ENCODE data around the gene MMP15.

The MMP15 gene

DNA sequence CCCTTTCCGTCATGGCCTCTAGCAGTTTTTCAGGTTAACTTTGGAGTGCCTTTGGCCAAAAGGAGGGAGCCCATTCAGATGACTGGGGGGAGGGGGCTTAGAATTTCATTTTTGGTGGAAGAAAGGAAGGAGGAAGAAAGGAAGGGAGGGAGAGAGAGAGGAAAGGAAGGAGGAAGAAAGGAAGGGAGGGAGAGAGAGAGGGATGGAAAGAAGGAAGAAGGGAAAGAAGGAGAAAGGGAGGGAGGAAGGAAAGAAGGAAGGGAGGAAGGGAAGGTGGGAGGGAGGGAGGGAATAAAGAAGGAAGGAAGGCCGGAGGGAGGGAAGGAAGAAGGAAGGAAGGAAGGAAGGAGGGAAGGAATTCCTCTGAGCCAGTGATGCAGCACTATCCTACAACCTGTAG lies 25.7 kb downstream of the MMP15 start:
- ChIA-PET POLR2A (no interaction called here), CTCF (no interaction called here)
- TF ChIP-seq L3MBTL2 (conservative IDR thresholded peaks at IDR 0.05) (no peak), NFRKB (IDR thresholded peaks at IDR 0.05) (no peak), HDGF (IDR thresholded peaks at IDR 0.05; ENCODE audit: borderline replicate concordance) (no peak), FOXM1 (IDR thresholded peaks at IDR 0.05; ENCODE audit: borderline replicate concordance) (no peak), CTBP1 (IDR thresholded peaks at IDR 0.05; ENCODE audit: borderline replicate concordance) (no peak), TARDBP (IDR thresholded peaks at IDR 0.05) (no peak), BHLHE40 (IDR thresholded peaks at IDR 0.05; ENCODE audit: borderline replicate concordance) (no peak), LEF1 (IDR thresholded peaks at IDR 0.05; ENCODE audit: borderline replicate concordance) (no peak), FOXA1 (IDR thresholded peaks at IDR 0.05) (no peak), ELF4 (IDR thresholded peaks at IDR 0.05) (no peak), SUZ12 (IDR thresholded peaks at IDR 0.05) (no peak), ARNT (IDR thresholded peaks at IDR 0.05) (no peak), ZNF384 (IDR thresholded peaks at IDR 0.05) (no peak), SP1 (IDR thresholded peaks at IDR 0.05) (no peak), FOXK2 (IDR thresholded peaks at IDR 0.05) (no peak)
- TF ChIP-seq, protein P1, sequence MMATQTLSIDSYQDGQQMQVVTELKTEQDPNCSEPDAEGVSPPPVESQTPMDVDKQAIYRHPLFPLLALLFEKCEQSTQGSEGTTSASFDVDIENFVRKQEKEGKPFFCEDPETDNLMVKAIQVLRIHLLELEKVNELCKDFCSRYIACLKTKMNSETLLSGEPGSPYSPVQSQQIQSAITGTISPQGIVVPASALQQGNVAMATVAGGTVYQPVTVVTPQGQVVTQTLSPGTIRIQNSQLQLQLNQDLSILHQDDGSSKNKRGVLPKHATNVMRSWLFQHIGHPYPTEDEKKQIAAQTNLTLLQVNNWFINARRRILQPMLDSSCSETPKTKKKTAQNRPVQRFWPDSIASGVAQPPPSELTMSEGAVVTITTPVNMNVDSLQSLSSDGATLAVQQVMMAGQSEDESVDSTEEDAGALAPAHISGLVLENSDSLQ (IDR thresholded peaks at IDR 0.05) = no peak
- DNase-seq (ENCODE audit: extremely low spot score) = no peak

DNA sequence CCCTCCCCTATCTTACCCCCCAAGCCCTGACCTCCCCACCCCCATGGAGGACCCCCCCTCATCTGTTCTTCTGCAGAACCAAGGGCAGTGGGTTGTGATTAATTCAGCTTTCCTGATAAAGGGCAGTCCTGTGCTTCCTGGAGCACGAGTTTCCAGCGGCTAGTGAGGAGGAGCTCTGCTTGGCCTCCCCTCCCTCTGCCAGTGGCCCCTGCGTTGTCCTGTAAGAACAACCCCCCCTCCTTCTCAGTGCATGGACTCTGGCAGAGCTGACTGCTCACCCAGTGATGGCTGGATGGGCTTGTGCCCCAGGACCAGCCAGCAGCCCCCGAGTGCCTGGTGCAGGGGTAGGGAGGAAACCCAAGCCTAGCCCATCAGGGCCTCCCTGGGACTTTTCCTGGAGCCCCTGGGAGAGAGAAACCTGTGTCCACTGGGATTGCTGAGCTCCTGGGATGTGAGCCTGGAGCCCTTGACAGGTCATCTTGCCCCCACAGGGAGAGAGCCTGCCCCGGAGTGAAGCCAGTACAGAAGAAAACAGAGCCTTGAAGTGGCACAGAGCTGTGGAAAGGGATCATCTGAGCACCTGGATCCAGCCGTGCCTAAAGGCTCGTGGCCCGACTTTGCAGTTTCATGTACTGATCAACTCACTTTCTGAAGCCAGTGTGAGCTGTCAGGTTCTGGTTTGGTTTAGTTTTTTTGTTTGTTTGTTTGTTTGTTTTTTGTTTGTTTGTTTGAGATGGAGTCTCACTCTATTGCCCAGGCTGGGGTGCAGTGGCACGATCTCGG lies 26.5 kb downstream of the MMP15 start:
- ChIA-PET POLR2A (no interaction called here), CTCF (no interaction called here)
- TF ChIP-seq ZNF384 (IDR thresholded peaks at IDR 0.05) (no peak), NFRKB (IDR thresholded peaks at IDR 0.05) (no peak), BHLHE40 (IDR thresholded peaks at IDR 0.05; ENCODE audit: borderline replicate concordance) (no peak), FOXM1 (IDR thresholded peaks at IDR 0.05; ENCODE audit: borderline replicate concordance) (no peak), SP1 (IDR thresholded peaks at IDR 0.05) (no peak), SUZ12 (IDR thresholded peaks at IDR 0.05) (no peak), ELF4 (IDR thresholded peaks at IDR 0.05) (no peak), FOXA1 (IDR thresholded peaks at IDR 0.05) (no peak), ARNT (IDR thresholded peaks at IDR 0.05) (no peak), TARDBP (IDR thresholded peaks at IDR 0.05) (no peak), HDGF (IDR thresholded peaks at IDR 0.05; ENCODE audit: borderline replicate concordance) (no peak), FOXK2 (IDR thresholded peaks at IDR 0.05) (no peak), LEF1 (IDR thresholded peaks at IDR 0.05; ENCODE audit: borderline replicate concordance) (no peak), CTBP1 (IDR thresholded peaks at IDR 0.05; ENCODE audit: borderline replicate concordance) (no peak), L3MBTL2 (conservative IDR thresholded peaks at IDR 0.05) (no peak)
- TF ChIP-seq, protein P1 (IDR thresholded peaks at IDR 0.05) = no peak
- DNase-seq (ENCODE audit: extremely low spot score) = no peak

DNA sequence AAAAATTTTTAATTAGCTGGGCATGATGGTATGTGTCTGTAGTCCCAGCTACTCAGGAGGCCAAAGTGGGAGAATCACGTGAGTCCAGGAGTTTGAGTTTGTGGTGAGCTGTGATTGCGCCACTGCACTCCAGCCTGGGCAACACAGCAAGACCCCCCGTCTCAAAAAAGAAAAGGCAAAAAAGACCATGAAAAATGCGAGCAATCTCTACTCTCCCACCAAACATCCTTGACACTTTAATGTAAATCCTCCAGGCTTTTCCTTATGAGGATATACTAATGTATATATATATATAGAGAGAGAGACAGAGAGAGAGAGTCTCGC lies 28.1 kb downstream of the MMP15 start:
- CTCF ChIA-PET = no interaction called here
- POLR2A ChIA-PET = no interaction called here
- DNase-seq (ENCODE audit: extremely low spot score) = no peak
- TF ChIP-seq SUZ12 (IDR thresholded peaks at IDR 0.05) (no peak), LEF1 (IDR thresholded peaks at IDR 0.05; ENCODE audit: borderline replicate concordance) (no peak), BHLHE40 (IDR thresholded peaks at IDR 0.05; ENCODE audit: borderline replicate concordance) (no peak), SP1 (IDR thresholded peaks at IDR 0.05) (no peak), NFRKB (IDR thresholded peaks at IDR 0.05) (no peak), HDGF (IDR thresholded peaks at IDR 0.05; ENCODE audit: borderline replicate concordance) (no peak), ELF4 (IDR thresholded peaks at IDR 0.05) (no peak), FOXM1 (IDR thresholded peaks at IDR 0.05; ENCODE audit: borderline replicate concordance) (no peak)
- TF ChIP-seq, protein P1 (IDR thresholded peaks at IDR 0.05) = no peak

DNA sequence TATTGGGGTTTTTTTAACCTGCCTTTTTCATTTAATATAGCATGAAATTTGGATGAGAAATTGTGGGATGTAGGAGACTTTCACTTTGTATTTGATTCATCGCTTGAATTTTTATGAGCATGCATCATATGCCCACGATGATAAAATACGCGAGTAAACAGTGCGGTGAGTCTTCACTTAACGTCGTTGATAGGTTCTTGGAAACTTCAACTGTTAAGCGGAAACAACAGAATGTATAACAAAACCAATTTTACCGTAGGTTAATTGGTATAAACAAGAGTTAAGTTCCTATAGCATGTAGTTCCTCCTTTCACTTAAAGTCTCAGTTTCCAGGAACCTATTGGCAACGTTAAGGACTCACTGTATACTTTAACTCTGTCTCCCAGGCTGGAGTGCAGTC lies 28.7 kb downstream of the MMP15 start:
- ChIA-PET CTCF (no interaction called here), POLR2A (no interaction called here)
- no peak for DNase-seq (ENCODE audit: extremely low spot score)
- TF ChIP-seq NFRKB (IDR thresholded peaks at IDR 0.05) = no peak
- TF ChIP-seq FOXA1 (IDR thresholded peaks at IDR 0.05) = no peak
- no peak for TF ChIP-seq ARNT (IDR thresholded peaks at IDR 0.05)
- TF ChIP-seq HDGF (IDR thresholded peaks at IDR 0.05; ENCODE audit: borderline replicate concordance) = no peak
- no peak for TF ChIP-seq ELF4 (IDR thresholded peaks at IDR 0.05)
- TF ChIP-seq, protein P1 (IDR thresholded peaks at IDR 0.05) = no peak
- TF ChIP-seq CTBP1 (IDR thresholded peaks at IDR 0.05; ENCODE audit: borderline replicate concordance) = no peak

DNA sequence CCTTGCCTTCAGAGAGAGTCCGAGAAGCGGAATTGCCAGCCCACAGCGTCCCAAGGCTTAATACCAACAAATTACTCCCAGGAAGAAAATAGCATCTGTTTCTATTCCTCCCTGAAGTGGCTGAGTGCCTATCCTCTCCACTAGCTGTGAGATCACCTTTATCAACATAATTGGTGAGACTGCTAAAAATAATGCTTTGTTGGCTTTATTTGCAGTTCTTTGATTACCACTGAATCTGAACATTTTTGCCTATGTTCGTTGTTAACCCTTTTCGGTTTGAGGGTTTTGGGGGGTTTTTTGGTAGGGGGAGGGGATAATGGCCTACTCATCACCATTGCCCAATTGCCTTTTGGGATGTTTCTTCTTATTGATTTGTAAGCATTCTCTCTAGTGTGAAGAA lies 31.0 kb downstream of the MMP15 start:
- DNase-seq (ENCODE audit: extremely low spot score) = no peak
- no peak for TF ChIP-seq ELF4 (IDR thresholded peaks at IDR 0.05)
- TF ChIP-seq L3MBTL2 (conservative IDR thresholded peaks at IDR 0.05) = no peak
- TF ChIP-seq ZNF384 (IDR thresholded peaks at IDR 0.05) = no peak
- TF ChIP-seq ARNT (IDR thresholded peaks at IDR 0.05) = no peak
- TF ChIP-seq FOXK2 (IDR thresholded peaks at IDR 0.05) = no peak
- no peak for TF ChIP-seq SUZ12 (IDR thresholded peaks at IDR 0.05)
- no peak for TF ChIP-seq CTBP1 (IDR thresholded peaks at IDR 0.05; ENCODE audit: borderline replicate concordance)
- TF ChIP-seq BHLHE40 (IDR thresholded peaks at IDR 0.05; ENCODE audit: borderline replicate concordance) = no peak
- TF ChIP-seq SP1 (IDR thresholded peaks at IDR 0.05) = no peak
- ChIA-PET CTCF (interaction anchor here (0.7 kb wide), 1 partner anchor 13 kb away, joined by 4 read pairs; no protein-coding TSS in a partner anchor), POLR2A (no interaction called here)
